ENCODE measurements around the gene FOXE3.

Gene FOXE3

GRCh38 chr1:47435506-47436303 lies 19.6 kb downstream of the FOXE3 start:
- no peak for DNase-seq (ENCODE audit: low read depth)

DNA sequence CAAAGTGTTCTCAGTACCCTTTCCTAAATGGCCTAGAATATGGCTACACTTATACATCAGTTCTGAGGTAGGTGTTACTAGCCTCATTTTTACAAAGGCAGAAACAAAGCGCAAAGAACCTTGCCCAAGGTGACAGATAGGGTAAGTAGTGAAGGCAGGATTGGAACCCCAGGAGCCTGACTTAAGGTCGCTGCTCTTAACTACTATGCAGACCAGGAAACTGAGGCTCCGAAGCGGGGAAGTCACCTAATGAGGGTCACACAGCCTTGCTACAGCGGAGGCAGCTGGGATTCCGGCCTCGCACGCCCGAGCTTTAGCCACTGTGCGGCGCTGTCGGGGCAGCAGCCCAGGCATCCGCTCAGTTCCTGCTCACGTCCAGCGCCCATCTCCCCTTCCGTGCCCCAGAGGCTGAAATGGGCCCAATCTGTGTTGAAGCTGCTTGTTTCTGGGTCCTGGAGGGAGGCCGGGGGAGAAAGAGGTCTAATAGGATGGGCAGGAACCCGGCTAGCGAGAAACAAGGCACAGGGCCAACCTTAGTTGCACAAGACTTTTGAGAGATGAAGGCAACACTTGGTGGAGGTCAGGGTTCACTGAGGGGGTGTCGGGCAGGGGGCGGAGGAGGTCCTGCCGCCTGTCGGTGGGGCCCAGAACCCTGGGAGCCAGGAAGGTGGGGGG lies 20.4 kb downstream of the FOXE3 start:
- peak; percentile 45 for DNase-seq (ENCODE audit: low read depth)

DNA sequence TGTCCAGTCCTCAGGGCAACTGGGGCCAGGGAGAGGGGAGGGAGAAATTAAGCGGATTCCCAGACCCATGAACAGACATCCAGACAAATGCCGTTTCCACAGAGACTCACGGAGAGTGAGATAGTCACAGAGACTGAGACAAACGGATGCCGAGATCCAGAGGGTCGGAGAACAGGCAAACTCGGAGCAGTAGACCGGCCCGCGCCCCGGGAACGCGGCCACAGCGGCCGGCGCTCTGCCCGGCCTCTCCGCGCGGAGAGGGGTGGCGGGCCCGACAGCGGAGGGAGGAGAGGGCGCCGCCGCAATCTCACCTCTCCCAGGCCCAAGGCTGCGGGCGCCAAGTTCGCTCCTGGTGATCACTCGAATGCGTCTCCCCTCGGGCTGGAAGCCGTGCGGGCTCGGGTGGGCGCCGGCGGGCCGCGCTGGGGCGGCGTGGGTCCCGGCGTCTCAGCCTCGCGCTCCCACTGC lies 20.9 kb downstream of the FOXE3 start:
- DNase-seq (ENCODE audit: low read depth): no peak

DNA sequence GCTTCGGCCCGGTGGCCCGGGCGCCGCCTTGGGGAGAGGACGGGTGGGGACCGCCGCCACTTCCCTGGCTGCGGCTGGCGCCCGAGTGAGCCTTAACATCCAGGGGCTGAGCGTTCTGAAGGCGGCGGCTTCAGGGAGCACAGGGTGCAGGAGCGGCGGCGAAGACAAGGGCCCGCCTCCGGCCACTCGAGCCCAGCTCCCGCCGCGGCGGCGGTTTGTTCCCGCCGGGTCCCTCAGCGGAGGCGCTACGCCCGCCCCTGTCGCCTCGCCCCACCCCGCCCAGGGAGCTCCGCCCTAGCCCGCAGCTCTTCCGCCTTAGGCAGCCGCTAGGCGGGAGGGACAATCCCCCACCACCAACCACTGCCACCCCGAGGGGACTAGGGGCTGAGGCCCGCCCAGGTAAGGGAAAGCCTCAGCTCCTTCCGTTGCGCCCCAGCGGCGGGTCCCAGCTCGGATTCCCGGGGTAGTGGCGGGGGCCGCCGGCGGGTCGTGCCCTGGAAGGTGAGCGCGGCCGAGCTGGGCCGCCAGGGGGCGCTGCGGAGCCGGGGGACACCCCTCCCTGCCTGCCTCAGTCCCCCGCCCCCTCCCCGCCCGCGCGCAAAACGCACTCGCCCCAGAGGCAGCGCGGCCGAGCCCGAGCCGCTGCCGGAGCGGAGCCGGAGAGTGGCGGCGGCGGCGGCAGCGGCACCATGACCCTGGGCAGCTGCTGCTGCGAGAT lies 21.5 kb downstream of the FOXE3 start, which contains the start of gene FOXD2:
FOXD2 (plus strand) TSS at position 598 of the 718 bp plus-strand sequence; CDS start at position 690, 92 bp downstream.
- peak; percentile 97 for DNase-seq (ENCODE audit: low read depth)

GRCh38 chr1:47438165-47439016 lies 22.3 kb downstream of the FOXE3 start:
- DNase-seq (ENCODE audit: low read depth): no peak

GRCh38 chr1:47439017-47439818 lies 23.1 kb downstream of the FOXE3 start:
- DNase-seq (ENCODE audit: low read depth): no peak

- no peak for DNase-seq (ENCODE audit: low read depth)
Observed at GRCh38 chr1:47439819-47440598, 23.9 kb downstream of the FOXE3 start.

GRCh38 chr1:47440599-47441081 lies 24.6 kb downstream of the FOXE3 start:
- DNase-seq (ENCODE audit: low read depth): no peak

DNA sequence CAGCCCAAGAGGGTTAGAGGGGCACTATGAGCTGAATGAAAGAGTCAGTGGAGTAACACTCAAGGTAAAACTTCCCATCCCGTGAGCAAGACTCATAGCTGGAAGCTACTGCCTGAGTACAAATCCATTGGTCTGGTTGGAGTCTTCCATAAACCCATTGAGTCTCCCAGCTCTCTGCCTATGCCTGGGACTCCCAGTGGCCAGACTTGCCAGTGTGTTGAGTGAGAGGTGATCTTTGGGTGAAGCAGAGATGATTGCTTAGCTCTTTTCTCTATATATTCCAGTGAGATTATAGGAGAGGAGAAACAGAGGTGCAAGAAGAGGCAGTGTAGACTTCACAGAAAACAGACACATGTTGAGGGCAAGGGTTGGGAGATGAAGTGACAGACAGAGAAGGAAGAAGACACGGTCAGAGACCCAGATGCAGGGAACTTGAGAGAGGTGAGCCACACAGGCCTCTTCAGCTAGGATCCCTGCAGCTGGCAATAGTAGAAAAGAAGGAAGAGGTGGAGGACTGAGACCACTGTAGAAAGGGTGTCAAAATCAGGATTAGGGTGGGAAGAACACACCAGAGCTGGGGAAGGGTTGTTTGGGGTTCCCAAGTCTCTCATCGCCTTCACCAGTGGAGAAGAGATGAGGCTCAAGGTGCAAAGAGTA lies 25.5 kb downstream of the FOXE3 start:
- no peak for DNase-seq (ENCODE audit: low read depth)

GRCh38 chr1:47442202-47442601 lies 26.1 kb downstream of the FOXE3 start:
- DNase-seq (ENCODE audit: low read depth): no peak

- no peak for DNase-seq (ENCODE audit: low read depth)
Observed at GRCh38 chr1:47442842-47443529, 26.9 kb downstream of the FOXE3 start.

GRCh38 chr1:47443530-47444296 lies 27.6 kb downstream of the FOXE3 start:
- no peak for DNase-seq (ENCODE audit: low read depth)

- no peak for DNase-seq (ENCODE audit: low read depth)
Observed at GRCh38 chr1:47444297-47444561, 28.1 kb downstream of the FOXE3 start.

DNA sequence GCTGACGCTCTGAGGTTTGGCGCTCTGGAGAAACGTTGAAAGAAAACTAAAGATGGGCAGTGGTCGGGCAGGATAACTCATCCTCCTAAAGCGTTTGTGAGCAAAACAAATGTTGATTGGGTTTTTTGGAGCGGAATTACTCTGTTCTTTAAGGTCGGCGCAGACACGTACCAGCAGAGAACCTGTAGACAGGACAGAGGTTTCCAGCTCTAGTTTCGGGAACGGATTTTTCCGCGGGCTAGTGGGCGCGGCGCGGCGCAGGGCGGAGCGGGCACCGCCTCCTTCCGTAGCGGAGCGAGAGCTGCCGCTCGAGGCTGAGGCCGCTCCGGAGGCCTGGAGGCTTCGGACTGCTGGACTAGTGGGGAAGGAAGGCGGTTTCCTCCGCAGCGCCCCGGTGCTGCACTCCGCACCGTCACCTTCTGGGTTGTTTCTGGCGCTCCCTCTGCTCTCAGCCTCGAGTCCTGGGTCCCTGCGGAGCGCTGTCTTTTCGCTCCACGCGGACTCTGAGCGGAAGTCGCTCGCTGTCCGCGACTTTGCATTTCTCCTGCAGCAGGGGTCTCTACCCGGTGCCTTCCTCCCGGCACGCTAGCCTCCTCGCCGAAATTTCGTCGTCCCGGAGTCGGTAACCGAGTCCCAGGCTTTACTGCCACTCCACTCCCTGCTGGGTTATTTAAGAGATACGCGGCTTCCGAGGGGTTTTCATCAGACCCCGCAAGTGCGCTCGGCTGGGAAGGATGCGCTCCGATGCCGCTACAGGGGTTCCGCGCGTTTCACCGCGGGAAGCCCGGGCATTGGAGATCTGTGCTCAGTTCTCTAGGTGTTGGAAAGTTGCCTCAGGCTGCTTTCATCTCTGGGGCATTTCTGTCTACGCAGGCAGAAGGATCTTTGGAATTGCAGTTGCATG lies 28.7 kb downstream of the FOXE3 start:
- DNase-seq (ENCODE audit: low read depth): no peak

DNA sequence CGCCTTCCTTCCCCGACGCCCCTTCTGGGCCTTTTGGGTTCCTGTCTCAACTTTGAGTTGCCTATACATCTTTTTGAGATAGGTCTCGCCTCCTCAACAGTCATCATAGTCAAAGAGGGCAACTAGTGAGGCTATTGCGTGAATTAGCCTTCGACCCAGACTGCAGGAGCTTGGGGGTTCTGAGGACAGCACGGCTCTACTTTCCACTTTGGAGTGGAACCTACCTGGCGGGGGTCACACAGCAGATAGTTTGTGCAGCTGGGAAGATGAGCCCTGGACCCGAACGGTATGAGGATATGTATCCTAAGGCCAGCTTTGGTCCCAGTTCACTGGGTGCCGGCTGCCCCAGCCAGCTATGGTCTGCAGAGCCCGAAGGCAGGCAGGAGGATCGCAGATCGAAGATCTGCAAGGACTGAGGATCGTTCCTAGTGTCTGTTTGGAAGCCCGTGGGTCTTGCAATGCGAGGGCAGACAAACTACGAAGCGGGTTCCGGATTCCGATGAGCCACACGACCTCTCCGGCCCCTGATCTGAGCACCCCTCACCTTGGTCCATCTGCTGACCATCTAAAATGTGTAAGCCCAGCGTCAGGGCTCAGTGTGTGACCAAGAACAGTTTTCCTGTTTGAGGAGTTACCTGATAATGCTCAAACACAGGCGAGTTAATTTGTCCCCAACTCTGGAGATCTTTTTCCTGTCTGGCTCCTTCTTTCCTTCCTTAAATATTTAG lies 29.9 kb downstream of the FOXE3 start:
- no peak for DNase-seq (ENCODE audit: low read depth)

GRCh38 chr1:47448462-47449222 lies 32.6 kb downstream of the FOXE3 start:
- no peak for DNase-seq (ENCODE audit: low read depth)

Data from stimulated activated CD8-positive, alpha-beta memory T cell treated with anti-CD3 and anti-CD28 coated beads, Interleukin-15, amount 100 ng/mL, for 24 hours (primary cell).